Suprapubic skin (tissue), 4 donors: Measurements from ENCODE around the gene LMOD3. TPM values are rescaled to one million over a fixed set of nuclear protein-coding genes. Genes with fewer than 3 reads are reported as not detected.

Experiments used
- DNase-seq, 2 donors: peaks; one replicate each; pipeline ENCODE4 v3.0.0-alpha.2; 2019; ENCODE audit warnings: low spot score in 2 of 2
- H3K27ac ChIP-seq: fragments of 200-600 bp; sonication (generic); one replicate; pipeline ENCODE4 v1.5.1; 2019
- H3K27me3 ChIP-seq: fragments of 200-600 bp; sonication (generic); one replicate; pipeline ENCODE4 v1.5.1; 2019
- H3K36me3 ChIP-seq: fragments of 200-600 bp; sonication (generic); one replicate; pipeline ENCODE4 v1.5.1; 2019
- H3K4me1 ChIP-seq: fragments of 200-600 bp; sonication (generic); one replicate; pipeline ENCODE4 v1.5.1; 2019
- H3K4me3 ChIP-seq: fragments of 200-600 bp; sonication (generic); one replicate; pipeline ENCODE4 v1.5.1; 2019; ENCODE audit warnings: mild to moderate bottlenecking
- H3K9me3 ChIP-seq: fragments of 200-600 bp; sonication (generic); one replicate; pipeline ENCODE4 v1.5.1; 2019
- EP300 ChIP-seq: sonication (generic); formaldehyde crosslinking; IDR thresholded peaks from one replicate; pipeline ENCODE4 v1.6.1; 2017; ENCODE audit warnings: antibody characterized with exemption
- POLR2A ChIP-seq, 2 donors: fragments of 450-650 bp; IDR thresholded peaks; one replicate each; pipeline ENCODE4 v1.6.1; 2017; ENCODE audit warnings: antibody characterized with exemption in 2 of 2, mild to moderate bottlenecking in 2 of 2, moderate library complexity in 2 of 2
- POLR2AphosphoS5 ChIP-seq, 3 donors: sonication (generic); formaldehyde crosslinking; IDR thresholded peaks; one replicate each; pipeline ENCODE4 v1.6.1; 2017; ENCODE audit warnings: antibody characterized with exemption in 3 of 3
- WGBS: methylation state at CpG from one replicate; pipeline ENCODE4 v1.1.5; 2018; 5-methylcytosine and 5-hydroxymethylcytosine counted together
- total RNA-seq, 4 donors: library from RNA; depleted of rRNA; stranded (reverse); fragments of >200 nt; gene quantifications; one replicate each; pipeline ENCODE4 v1.1.0, GENCODE V29; 2016
- TF ChIP-seq, protein P1 (sequence below), 2 donors: fragments of 200-600 bp in 1 of 2; fragments of 450-650 bp in 1 of 2; sonication (generic) in 1 of 2; IDR thresholded peaks; one replicate each; pipeline ENCODE4 v1.5.1; 2016 to 2019; ENCODE audit warnings: antibody characterized with exemption in 2 of 2, mild to moderate bottlenecking in 1 of 2, moderate library complexity in 1 of 2

LMOD3 gene
- total RNA-seq, 4 donors from 2014 or later = 0.40 TPM; not detected in 3

DNA sequence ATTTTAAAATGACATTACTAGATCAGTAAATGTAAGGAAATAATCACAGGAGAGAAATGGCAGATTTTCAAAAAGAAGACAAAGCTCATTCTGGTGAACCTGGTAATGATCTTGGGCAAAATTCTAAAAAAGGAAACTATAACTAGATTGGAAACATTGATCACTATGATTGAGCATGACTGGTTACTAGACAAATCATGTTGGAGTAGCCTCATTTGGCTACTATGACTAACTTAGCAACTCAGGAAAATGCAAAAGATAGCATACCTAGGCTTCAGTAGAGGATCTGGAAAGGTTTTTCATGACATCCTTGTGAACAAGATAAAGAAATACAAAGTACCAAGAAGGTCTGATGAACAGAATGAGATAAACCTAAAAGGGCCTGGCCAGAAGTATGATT is 62.7 kb downstream of the LMOD3 start:
- no peak overlapping the region for H3K27ac ChIP-seq
- H3K4me1 ChIP-seq = no peaks in the 10 kb centered on the region
- no peak for TF ChIP-seq EP300
- TF ChIP-seq POLR2A (IDR thresholded peaks at IDR 0.05) = no peak
- TF ChIP-seq POLR2AphosphoS5 (IDR thresholded peaks at IDR 0.05) = no peak
- TF ChIP-seq, protein P1, sequence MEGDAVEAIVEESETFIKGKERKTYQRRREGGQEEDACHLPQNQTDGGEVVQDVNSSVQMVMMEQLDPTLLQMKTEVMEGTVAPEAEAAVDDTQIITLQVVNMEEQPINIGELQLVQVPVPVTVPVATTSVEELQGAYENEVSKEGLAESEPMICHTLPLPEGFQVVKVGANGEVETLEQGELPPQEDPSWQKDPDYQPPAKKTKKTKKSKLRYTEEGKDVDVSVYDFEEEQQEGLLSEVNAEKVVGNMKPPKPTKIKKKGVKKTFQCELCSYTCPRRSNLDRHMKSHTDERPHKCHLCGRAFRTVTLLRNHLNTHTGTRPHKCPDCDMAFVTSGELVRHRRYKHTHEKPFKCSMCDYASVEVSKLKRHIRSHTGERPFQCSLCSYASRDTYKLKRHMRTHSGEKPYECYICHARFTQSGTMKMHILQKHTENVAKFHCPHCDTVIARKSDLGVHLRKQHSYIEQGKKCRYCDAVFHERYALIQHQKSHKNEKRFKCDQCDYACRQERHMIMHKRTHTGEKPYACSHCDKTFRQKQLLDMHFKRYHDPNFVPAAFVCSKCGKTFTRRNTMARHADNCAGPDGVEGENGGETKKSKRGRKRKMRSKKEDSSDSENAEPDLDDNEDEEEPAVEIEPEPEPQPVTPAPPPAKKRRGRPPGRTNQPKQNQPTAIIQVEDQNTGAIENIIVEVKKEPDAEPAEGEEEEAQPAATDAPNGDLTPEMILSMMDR (IDR thresholded peaks at IDR 0.05) = no peak
- peaks cover 78% of the 10 kb centered on the region for H3K36me3 ChIP-seq
- H3K4me3 ChIP-seq = no peak overlapping the region
- H3K27me3 ChIP-seq = no peaks in the 10 kb centered on the region
- no peaks in the 10 kb centered on the region for H3K9me3 ChIP-seq
- no peak for DNase-seq

DNA sequence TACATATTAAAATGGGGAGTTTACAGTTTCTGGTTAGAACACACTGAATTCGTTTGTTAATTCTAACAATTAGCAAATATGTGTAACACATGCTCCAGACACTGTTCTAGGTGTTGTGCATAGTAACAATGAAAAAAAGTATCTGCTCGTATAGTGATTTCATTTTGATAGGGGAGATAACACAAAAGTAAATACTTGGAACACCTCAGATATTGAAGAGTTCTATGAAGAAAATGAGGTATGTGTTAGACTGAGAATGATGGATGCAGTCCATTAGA is 63.5 kb downstream of the LMOD3 start:
- Histone ChIP-seq H3K4me1 (no peaks in the 10 kb centered on the region), H3K9me3 (no peaks in the 10 kb centered on the region), H3K4me3 (no peak overlapping the region), H3K27ac (no peak overlapping the region), H3K27me3 (no peaks in the 10 kb centered on the region), H3K36me3 (peaks cover 77% of the 10 kb centered on the region)
- 92% methylated on average over 2 of the region's 2 CpGs for WGBS
- no peak for DNase-seq
- TF ChIP-seq, protein P1 (IDR thresholded peaks at IDR 0.05) = no peak
- no peak for TF ChIP-seq POLR2A (IDR thresholded peaks at IDR 0.05)
- TF ChIP-seq EP300 = no peak
- no peak for TF ChIP-seq POLR2AphosphoS5 (IDR thresholded peaks at IDR 0.05)

DNA sequence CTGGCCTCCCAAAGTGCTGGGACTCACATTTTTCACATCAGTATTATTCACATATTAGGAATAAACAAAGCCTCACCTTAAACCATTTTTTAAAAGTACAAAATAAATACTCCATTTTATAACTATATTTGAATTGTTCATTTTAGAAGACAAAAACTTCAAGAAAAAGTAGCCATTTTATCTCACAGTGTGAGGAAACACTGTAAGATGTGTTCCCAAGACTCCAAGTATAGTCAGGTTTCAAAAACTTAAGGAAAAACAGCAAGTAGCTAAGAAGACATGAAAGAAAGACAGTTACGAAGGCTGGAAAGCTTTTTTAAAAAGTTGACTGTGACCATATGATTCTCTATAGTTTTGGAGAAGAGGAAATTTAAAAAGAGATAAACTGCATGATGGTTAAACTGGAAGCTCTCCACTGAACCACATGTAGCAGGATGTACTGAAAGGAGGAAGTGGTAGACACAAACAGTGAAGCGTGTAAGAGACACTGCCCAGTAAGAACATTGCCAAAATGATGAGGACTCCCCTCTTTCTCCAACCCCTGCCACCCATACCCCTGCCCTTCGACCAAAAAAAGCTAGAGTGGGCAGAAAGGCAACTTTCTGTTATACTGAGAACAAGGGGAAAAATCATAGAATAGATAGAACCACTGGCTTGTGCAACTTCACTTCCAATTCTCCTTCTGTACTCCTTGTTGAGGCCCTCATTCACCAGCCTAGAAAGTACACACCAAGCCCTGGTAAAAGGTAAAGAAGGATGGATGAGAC is 64.0 kb downstream of the LMOD3 start:
- no peak for DNase-seq
- Histone ChIP-seq H3K27me3 (no peaks in the 10 kb centered on the region), H3K4me3 (no peak overlapping the region), H3K36me3 (peaks cover 72% of the 10 kb centered on the region), H3K27ac (no peak overlapping the region), H3K4me1 (no peaks in the 10 kb centered on the region), H3K9me3 (no peaks in the 10 kb centered on the region)
- WGBS = 87% methylated on average over 3 of the region's 3 CpGs
- no peak for TF ChIP-seq POLR2A (IDR thresholded peaks at IDR 0.05)
- TF ChIP-seq EP300 = no peak
- TF ChIP-seq, protein P1 (IDR thresholded peaks at IDR 0.05) = no peak
- TF ChIP-seq POLR2AphosphoS5 (IDR thresholded peaks at IDR 0.05) = no peak

Other genes starting within 250 kb of the LMOD3 start
- not detected for gene TAFA4, start 190.0 kb downstream of the LMOD3 start, total RNA-seq
- gene EOGT, start 108.9 kb downstream of the LMOD3 start, total RNA-seq = 10 to 100 TPM; 15.3 to 27.8 (median 20.9) TPM
- gene TMF1, start 70.3 kb downstream of the LMOD3 start, total RNA-seq = 10 to 100 TPM; 19.2 to 46.3 (median 27.8) TPM
- gene UBA3, start 42.2 kb downstream of the LMOD3 start, total RNA-seq = 10 to 100 TPM; 37.2 to 77.7 (median 48.6) TPM
- gene ARL6IP5, start 37.7 kb downstream of the LMOD3 start, total RNA-seq = 100 to 1,000 TPM in 1 of 4 donors, 10 to 100 TPM in 3; 58.6 to 106 (median 69.0) TPM